WERI-Rb-1 (cell line): Measurements from ENCODE around the gene RTL3.
"Not testable (repeated sequence)": the region's sequence is repeated elsewhere in the genome, so short reads cannot be mapped to it uniquely, and the experiment has no call there.

Source experiments
- DNase-seq: peaks from one replicate; pipeline ENCODE4 v3.0.0-alpha.2; 2020
- H3K27ac ChIP-seq: fragments of 250-450 bp; sonication (Bioruptor Pico); 2 replicates; pipeline ENCODE4 v1.5.1; 2020; ENCODE audit warnings: mild to moderate bottlenecking, moderate library complexity
- H3K27me3 ChIP-seq: fragments of 250-450 bp; sonication (Bioruptor Pico); 2 replicates; pipeline ENCODE4 v1.5.1; 2021; ENCODE audit warnings: mild to moderate bottlenecking, low read depth, moderate library complexity; ENCODE audit not compliant: insufficient read depth, severe bottlenecking
- H3K36me3 ChIP-seq: fragments of 250-450 bp; sonication (Bioruptor Pico); 2 replicates; pipeline ENCODE4 v1.5.1; 2020; ENCODE audit warnings: mild to moderate bottlenecking, moderate library complexity
- H3K4me3 ChIP-seq: 2 replicates; pipeline ENCODE4 v1.5.1; 2011; ENCODE audit warnings: low read depth, mild to moderate bottlenecking, control low read depth, low read length
- H3K9me3 ChIP-seq: fragments of 250-450 bp; sonication (Bioruptor Pico); 2 replicates; pipeline ENCODE4 v1.5.1; 2021; ENCODE audit warnings: mild to moderate bottlenecking, moderate library complexity; ENCODE audit not compliant: severe bottlenecking
- TF ChIP-seq, protein P1 (sequence below): IDR thresholded peaks from 2 replicates; pipeline ENCODE4 v1.5.1; 2011; ENCODE audit warnings: low read depth, mild to moderate bottlenecking, control low read depth, inconsistent platforms, low read length

The RTL3 gene

DNA sequence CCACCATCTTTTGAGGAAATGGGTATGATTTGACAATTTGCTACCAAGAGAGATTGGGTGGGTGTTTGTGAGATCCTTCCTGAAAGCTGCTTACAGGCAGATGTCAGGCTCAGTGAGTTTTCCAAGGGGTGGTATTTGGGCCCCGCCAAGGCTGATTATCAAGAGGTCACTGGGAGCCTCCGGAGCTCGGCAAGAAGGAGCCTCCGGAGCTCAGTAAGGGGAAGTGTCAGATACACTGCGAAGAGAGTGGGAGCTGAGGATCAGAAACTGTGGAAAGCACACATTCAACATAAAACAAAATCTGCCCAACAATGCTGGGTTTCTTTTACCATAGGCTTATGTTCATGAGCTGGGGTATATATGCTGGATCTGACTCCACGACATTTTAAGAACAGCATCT, 714 bp downstream of the RTL3 start:
- no peak overlapping the region for H3K27ac ChIP-seq
- TF ChIP-seq, protein P1, sequence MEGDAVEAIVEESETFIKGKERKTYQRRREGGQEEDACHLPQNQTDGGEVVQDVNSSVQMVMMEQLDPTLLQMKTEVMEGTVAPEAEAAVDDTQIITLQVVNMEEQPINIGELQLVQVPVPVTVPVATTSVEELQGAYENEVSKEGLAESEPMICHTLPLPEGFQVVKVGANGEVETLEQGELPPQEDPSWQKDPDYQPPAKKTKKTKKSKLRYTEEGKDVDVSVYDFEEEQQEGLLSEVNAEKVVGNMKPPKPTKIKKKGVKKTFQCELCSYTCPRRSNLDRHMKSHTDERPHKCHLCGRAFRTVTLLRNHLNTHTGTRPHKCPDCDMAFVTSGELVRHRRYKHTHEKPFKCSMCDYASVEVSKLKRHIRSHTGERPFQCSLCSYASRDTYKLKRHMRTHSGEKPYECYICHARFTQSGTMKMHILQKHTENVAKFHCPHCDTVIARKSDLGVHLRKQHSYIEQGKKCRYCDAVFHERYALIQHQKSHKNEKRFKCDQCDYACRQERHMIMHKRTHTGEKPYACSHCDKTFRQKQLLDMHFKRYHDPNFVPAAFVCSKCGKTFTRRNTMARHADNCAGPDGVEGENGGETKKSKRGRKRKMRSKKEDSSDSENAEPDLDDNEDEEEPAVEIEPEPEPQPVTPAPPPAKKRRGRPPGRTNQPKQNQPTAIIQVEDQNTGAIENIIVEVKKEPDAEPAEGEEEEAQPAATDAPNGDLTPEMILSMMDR, result no peak
- DNase-seq, result no peak
- no peaks in the 10 kb centered on the region for H3K9me3 ChIP-seq
- H3K27me3 ChIP-seq, result peaks cover 33% of the 10 kb centered on the region
- no peak overlapping the region for H3K4me3 ChIP-seq
- no peaks in the 10 kb centered on the region for H3K36me3 ChIP-seq

GRCh38 chrX:78655642-78656041, 3.5 kb downstream of the RTL3 start:
- Histone ChIP-seq H3K27ac (no peak overlapping the region), H3K4me3 (no peak overlapping the region), H3K27me3 (peaks cover 21% of the 10 kb centered on the region), H3K9me3 (no peaks in the 10 kb centered on the region), H3K36me3 (no peaks in the 10 kb centered on the region)
- TF ChIP-seq, protein P1, result no peak
- DNase-seq, result no peak

DNA sequence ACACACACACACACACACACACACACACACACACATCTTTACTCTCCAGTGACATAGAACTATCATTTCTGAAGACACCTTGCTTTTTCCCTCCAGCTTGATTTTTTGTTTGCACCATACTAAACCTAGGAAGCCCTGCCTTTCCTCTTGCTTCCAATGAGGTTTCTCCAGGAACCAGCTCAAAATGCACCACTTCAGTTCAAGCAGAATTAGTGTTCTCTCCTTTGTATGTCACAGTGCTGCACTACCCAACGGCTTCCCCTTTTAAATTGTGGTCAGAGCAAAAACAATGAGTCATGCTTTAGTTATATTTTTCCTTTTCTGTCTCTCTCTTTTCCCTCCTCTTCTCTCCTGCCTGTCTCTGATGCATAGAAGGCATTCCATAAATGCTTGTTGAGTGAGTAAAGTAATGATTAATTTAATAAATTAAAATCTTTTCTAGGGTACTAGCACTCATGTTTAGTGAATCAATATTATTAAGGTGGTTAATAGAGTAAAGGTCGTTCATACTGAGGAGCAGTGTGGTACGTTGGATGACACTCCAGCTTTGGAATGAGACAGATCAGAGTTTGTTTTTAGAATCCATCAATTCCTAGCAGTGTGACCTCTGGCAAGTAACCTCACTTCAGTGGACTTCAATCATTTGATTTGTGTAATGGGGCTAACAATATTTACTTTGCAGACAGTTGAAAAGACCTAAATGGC, 5.9 kb downstream of the RTL3 start:
- Histone ChIP-seq H3K27me3 (peaks cover 7% of the 10 kb centered on the region), H3K9me3 (no peaks in the 10 kb centered on the region), H3K36me3 (no peaks in the 10 kb centered on the region), H3K4me3 (no peak overlapping the region), H3K27ac (no peak overlapping the region)
- no peak for DNase-seq
- TF ChIP-seq, protein P1, result no peak

- peaks cover 4% of the 10 kb centered on the region for H3K27me3 ChIP-seq
- TF ChIP-seq, protein P1, result no peak
- no peak overlapping the region for H3K4me3 ChIP-seq
- H3K9me3 ChIP-seq, result no peaks in the 10 kb centered on the region
- no peaks in the 10 kb centered on the region for H3K36me3 ChIP-seq
- DNase-seq, result no peak
- H3K27ac ChIP-seq, result no peak overlapping the region
These were observed 8.2 kb downstream of the RTL3 start for GRCh38 chrX:78650906-78651437.

- Histone ChIP-seq H3K4me3 (no peak overlapping the region), H3K36me3 (no peaks in the 10 kb centered on the region), H3K27ac (no peak overlapping the region), H3K9me3 (no peaks in the 10 kb centered on the region), H3K27me3 (peaks cover 3% of the 10 kb centered on the region)
- no peak for DNase-seq
- TF ChIP-seq, protein P1, result no peak
These were observed 15.3 kb downstream of the RTL3 start for GRCh38 chrX:78643874-78644273.

DNA sequence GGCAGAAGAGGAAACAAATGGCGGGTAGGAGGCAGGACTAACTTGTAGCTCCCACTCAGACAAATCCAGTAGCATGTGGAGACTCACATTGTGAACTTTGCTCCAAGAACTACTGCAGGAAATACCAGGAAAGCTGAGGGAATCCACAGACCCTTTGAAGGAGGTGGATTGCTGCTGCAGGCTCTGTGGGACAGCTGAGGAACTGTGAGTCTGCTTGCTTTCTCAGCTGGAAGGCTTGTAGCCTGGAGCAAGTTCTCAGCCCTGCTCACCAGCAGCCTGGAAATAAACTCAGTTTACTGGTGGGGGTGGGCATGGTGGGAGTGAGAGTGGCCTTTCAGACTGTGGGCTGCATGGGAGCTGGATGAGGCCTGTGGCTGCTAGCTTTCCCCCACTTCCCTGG, 16.0 kb downstream of the RTL3 start:
- Histone ChIP-seq H3K4me3 (no peak overlapping the region), H3K27me3 (peaks cover 3% of the 10 kb centered on the region), H3K27ac (no peak overlapping the region), H3K36me3 (no peaks in the 10 kb centered on the region), H3K9me3 (no peaks in the 10 kb centered on the region)
- TF ChIP-seq, protein P1, result no peak
- DNase-seq, result no peak

- not testable (repeated sequence) for H3K9me3 ChIP-seq
These were observed 23.0 kb downstream of the RTL3 start for GRCh38 chrX:78636096-78636495.

More at GRCh38 chrX:78636096-78636495, 23.0 kb downstream of the RTL3 start:
- DNase-seq, H3K36me3 ChIP-seq, H3K27ac ChIP-seq, H3K4me3 ChIP-seq: not testable (repeated sequence)
- H3K27me3 ChIP-seq, result peaks cover 21% of the 10 kb centered on the region
